ENCODE results near the gene SPOCD1.

DNA sequence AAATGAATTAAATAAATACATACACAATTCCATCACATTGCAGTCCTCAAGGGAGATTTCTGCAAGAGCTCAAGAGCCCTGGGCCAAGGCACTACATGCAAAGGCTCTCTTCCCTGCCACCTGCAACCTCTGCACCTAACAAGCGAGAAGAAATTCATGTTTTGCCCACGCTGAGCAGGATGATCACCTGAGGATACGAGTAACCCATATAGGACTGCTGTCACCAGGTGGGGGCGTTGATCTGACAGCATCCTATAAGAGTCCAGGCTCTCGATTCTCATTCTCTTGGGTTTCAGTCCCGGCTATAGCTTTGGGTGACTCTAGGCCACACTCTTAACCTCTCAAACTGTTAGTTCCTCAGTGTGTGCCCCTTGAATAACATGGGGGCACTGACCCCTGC lies 18.7 kb upstream of the SPOCD1 start:
- TF ChIP-seq POLR2A (IDR thresholded peaks at IDR 0.05; ENCODE audit: low read depth, low read length) (no peak), CEBPB (IDR thresholded peaks at IDR 0.05; ENCODE audit: low read depth, low read length) (no peak), SMC3 (IDR thresholded peaks at IDR 0.05; ENCODE audit: low read depth, low read length) (no peak), FOS (IDR thresholded peaks at IDR 0.05; ENCODE audit: low read depth, low read length) (no peak), MAZ (IDR thresholded peaks at IDR 0.05; ENCODE audit: borderline replicate concordance, low read depth, low read length) (no peak), RAD21 (IDR thresholded peaks at IDR 0.05; ENCODE audit: low read length) (no peak), MAFK (IDR thresholded peaks at IDR 0.05; ENCODE audit: low read depth, low read length) (no peak)
- TF ChIP-seq, protein P1, sequence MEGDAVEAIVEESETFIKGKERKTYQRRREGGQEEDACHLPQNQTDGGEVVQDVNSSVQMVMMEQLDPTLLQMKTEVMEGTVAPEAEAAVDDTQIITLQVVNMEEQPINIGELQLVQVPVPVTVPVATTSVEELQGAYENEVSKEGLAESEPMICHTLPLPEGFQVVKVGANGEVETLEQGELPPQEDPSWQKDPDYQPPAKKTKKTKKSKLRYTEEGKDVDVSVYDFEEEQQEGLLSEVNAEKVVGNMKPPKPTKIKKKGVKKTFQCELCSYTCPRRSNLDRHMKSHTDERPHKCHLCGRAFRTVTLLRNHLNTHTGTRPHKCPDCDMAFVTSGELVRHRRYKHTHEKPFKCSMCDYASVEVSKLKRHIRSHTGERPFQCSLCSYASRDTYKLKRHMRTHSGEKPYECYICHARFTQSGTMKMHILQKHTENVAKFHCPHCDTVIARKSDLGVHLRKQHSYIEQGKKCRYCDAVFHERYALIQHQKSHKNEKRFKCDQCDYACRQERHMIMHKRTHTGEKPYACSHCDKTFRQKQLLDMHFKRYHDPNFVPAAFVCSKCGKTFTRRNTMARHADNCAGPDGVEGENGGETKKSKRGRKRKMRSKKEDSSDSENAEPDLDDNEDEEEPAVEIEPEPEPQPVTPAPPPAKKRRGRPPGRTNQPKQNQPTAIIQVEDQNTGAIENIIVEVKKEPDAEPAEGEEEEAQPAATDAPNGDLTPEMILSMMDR (conservative IDR thresholded peaks at IDR 0.05; ENCODE audit: low read depth, low read length) = no peak
- TF ChIP-seq, protein P2, sequence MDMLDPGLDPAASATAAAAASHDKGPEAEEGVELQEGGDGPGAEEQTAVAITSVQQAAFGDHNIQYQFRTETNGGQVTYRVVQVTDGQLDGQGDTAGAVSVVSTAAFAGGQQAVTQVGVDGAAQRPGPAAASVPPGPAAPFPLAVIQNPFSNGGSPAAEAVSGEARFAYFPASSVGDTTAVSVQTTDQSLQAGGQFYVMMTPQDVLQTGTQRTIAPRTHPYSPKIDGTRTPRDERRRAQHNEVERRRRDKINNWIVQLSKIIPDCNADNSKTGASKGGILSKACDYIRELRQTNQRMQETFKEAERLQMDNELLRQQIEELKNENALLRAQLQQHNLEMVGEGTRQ (IDR thresholded peaks at IDR 0.05; ENCODE audit: low read depth, low read length) = no peak
